Erythroblast (primary cell): Measurements from ENCODE around the gene NOL4L.

Source experiments
- GATA1 ChIP-seq: IDR thresholded peaks from 2 replicates; pipeline ENCODE4 v1.6.1; 2011; ENCODE audit warnings: low read depth, mild to moderate bottlenecking, control low read depth, low read length, moderate library complexity
- POLR2A ChIP-seq: IDR thresholded peaks from 2 replicates; pipeline ENCODE4 v1.6.1; 2011; ENCODE audit warnings: mild to moderate bottlenecking, low read length

DNA sequence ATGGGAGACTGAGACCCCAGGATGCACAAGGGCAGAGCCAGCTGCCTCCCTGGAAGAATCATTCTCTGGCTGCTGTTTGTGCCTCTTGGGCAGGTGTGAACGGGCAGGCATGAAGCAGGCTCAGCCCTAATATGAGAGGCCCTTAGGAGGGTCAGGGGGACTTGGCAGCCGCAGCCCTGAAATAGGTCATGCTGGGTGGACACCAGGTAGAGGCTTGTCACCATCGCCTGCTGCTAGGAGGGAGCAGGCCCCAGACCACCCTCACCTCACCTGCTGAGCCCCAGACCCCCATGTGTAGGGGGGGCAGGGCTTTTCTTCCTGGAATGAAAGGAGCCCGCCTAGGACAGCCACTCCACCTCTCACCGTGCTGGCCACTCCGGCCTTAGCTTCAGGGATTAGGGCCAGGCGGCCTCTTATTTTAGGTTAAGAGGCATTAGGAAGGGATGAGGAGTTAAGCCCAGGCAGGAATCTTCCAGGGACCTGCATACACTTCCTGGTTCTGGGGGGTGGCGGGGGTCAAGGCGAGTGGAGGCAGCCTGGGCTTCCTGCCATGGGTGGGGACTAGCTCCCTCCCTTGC, 134.6 kb downstream of the NOL4L start:
- TF ChIP-seq POLR2A (no peak), GATA1 (no peak)
